GM12892 (cell line): ENCODE results near the gene CBX2.

Experiments
- POLR2AphosphoS5 ChIP-seq: IDR thresholded peaks from 2 replicates; pipeline ENCODE4 v1.6.1; 2011; ENCODE audit warnings: low read depth, low read length, control low read depth
- TAF1 ChIP-seq: IDR thresholded peaks from 2 replicates; pipeline ENCODE4 v1.6.1; 2011; ENCODE audit warnings: low read depth, mild to moderate bottlenecking, control low read depth, low read length, borderline replicate concordance

DNA sequence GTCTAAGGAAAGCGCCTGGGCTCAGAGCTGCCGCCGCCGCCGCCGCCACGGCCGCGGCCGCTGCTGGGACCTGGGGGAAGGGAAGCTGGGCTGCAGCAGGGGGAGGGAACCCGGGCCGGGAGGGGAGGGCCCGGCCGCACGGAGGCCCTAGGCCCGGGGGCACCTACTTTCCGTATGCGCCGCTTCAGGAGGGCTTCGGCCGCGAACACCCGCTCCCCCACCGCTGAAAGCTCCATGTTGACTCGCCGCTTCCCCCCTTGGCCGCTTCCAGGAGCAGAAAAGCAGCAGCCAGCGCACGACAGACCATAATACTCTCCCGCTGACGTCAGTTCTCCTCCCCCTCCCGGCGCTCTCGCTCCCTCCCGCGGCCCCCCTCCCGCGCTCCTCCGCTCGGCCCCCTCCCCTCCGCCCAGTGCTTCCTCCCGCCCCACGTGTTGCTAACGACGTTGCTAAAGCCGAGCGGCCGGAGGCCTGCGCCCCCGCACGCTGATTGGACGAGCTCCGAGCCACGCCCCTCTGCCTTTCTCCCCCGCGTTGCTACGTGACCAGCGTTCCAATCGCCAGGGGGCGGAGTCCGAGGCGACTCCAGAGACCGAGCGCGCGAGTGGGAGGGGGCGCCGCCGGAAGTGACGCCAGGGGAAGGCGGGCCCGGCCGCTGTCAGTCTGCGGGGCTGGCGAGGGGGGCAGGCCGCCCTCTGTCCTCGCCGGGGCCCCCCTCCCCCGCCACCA lies 19.0 kb downstream of the CBX2 start, which contains the start of gene CBX8:
- TF ChIP-seq TAF1 (no peak), POLR2AphosphoS5 (peak; percentile 35; the same call in 1 of the 2 replicates)
